KMS-11 (cell line): Measurements from ENCODE around the gene CD68.
A peak's percentile ranks its signal among the peaks of the same experiment; 100 is the strongest.

Source experiments
- H2AFZ ChIP-seq: fragments of 200-600 bp; sonication (generic); 2 replicates; pipeline ENCODE4 v1.6.1; 2016; ENCODE audit warnings: antibody characterized with exemption, mixed run types, low read depth
- H3K27ac ChIP-seq: fragments of 200-600 bp; sonication (generic); 2 replicates; pipeline ENCODE4 v1.6.1; 2016; ENCODE audit warnings: mild to moderate bottlenecking, mixed run types
- H3K27me3 ChIP-seq: fragments of 200-600 bp; sonication (generic); 2 replicates; pipeline ENCODE4 v1.6.1; 2017; ENCODE audit warnings: mild to moderate bottlenecking, low read depth, mixed run types, moderate library complexity; ENCODE audit not compliant: insufficient read depth
- H3K36me3 ChIP-seq: fragments of 200-600 bp; sonication (generic); 2 replicates; pipeline ENCODE4 v1.6.1; 2017; ENCODE audit warnings: mild to moderate bottlenecking, mixed run types; ENCODE audit not compliant: insufficient read depth
- H3K4me1 ChIP-seq: fragments of 200-600 bp; sonication (generic); 2 replicates; pipeline ENCODE4 v1.6.1; 2016; ENCODE audit warnings: mild to moderate bottlenecking, low read depth, mixed run types; ENCODE audit not compliant: poor library complexity, severe bottlenecking
- H3K4me2 ChIP-seq: fragments of 200-600 bp; sonication (generic); 2 replicates; pipeline ENCODE4 v1.7.0; 2016; ENCODE audit warnings: mild to moderate bottlenecking, mixed run types
- H3K4me3 ChIP-seq: fragments of 200-600 bp; sonication (generic); IDR thresholded peaks from 2 replicates; pipeline ENCODE4 v1.6.1; 2017; ENCODE audit warnings: low read depth, low read length, mixed read lengths; ENCODE audit not compliant: insufficient read depth
- H3K79me2 ChIP-seq: fragments of 200-600 bp; sonication (generic); 2 replicates; pipeline ENCODE4 v1.6.1; 2016; ENCODE audit warnings: low read depth, mixed run types; ENCODE audit not compliant: insufficient read depth
- H3K9ac ChIP-seq: fragments of 200-600 bp; sonication (generic); 2 replicates; pipeline ENCODE4 v1.6.1; 2016; ENCODE audit warnings: mild to moderate bottlenecking, mixed run types
- H4K20me1 ChIP-seq: fragments of 200-600 bp; sonication (generic); 2 replicates; pipeline ENCODE4 v1.6.1; 2016; ENCODE audit warnings: mild to moderate bottlenecking, mixed run types; ENCODE audit not compliant: insufficient read depth
- CTCF ChIP-seq: fragments of 200-600 bp; sonication (generic); conservative IDR thresholded peaks from 2 replicates; pipeline ENCODE4 v1.6.1; 2017; ENCODE audit warnings: low read depth, mild to moderate bottlenecking, antibody characterized with exemption, low read length, moderate library complexity, mixed read lengths

CD68 gene

GRCh38 chr17:7613769-7614424, 34.5 kb downstream of the CD68 start:
- Histone ChIP-seq H3K4me1 (no peaks in the 10 kb centered on the region), H3K79me2 (no peaks in the 10 kb centered on the region), H3K4me3 (no peak overlapping the region), H2AFZ (no peak overlapping the region), H3K36me3 (no peaks in the 10 kb centered on the region), H3K27ac (no peak overlapping the region), H3K9ac (no peak overlapping the region), H3K27me3 (no peaks in the 10 kb centered on the region), H3K4me2 (peak overlapping the region; percentile 36; the same call in 1 of the 2 replicates), H4K20me1 (no peaks in the 10 kb centered on the region)
- TF ChIP-seq CTCF: no peak

- Histone ChIP-seq H2AFZ (peak within 1 kb of the TSS; percentile 44; the same call in 1 of the 2 replicates), H3K79me2 (no peaks in the 10 kb centered on the region), H3K4me3 (no peak within 1 kb of the TSS), H3K4me2 (peak within 1 kb of the TSS; percentile 36; the same call in 1 of the 2 replicates), H3K9ac (no peak within 1 kb of the TSS), H3K27me3 (no peaks in the 10 kb centered on the region), H3K36me3 (no peaks in the 10 kb centered on the region), H3K4me1 (no peaks in the 10 kb centered on the region), H3K27ac (no peak within 1 kb of the TSS), H4K20me1 (no peaks in the 10 kb centered on the region)
- no peak; the same call in 1 of the 2 replicates for TF ChIP-seq CTCF
Measured at GRCh38 chr17:7614425-7615264, 35.2 kb downstream of the CD68 start, which contains the start of gene FXR2. Gene FXR2, minus strand, starts transcription at chr17:7614897. Its CDS starts 365 bp downstream, at chr17:7614532.

GRCh38 chr17:7615265-7615747, 35.9 kb downstream of the CD68 start:
- no peaks in the 10 kb centered on the region for H3K79me2 ChIP-seq
- H2AFZ ChIP-seq: peak overlapping the region; percentile 44; the same call in 1 of the 2 replicates
- H3K27me3 ChIP-seq: no peaks in the 10 kb centered on the region
- no peak overlapping the region for H3K4me3 ChIP-seq
- H3K4me2 ChIP-seq: no peak overlapping the region
- no peak overlapping the region for H3K9ac ChIP-seq
- no peaks in the 10 kb centered on the region for H4K20me1 ChIP-seq
- no peaks in the 10 kb centered on the region for H3K4me1 ChIP-seq
- H3K27ac ChIP-seq: no peak overlapping the region
- TF ChIP-seq CTCF: no peak
- no peaks in the 10 kb centered on the region for H3K36me3 ChIP-seq

GRCh38 chr17:7618608-7619007, 39.2 kb downstream of the CD68 start:
- TF ChIP-seq CTCF: no peak
- no peak overlapping the region for H3K4me2 ChIP-seq

More at GRCh38 chr17:7618608-7619007, 39.2 kb downstream of the CD68 start:
- Histone ChIP-seq H3K27me3 (no peaks in the 10 kb centered on the region), H3K4me1 (no peaks in the 10 kb centered on the region), H3K9ac (no peak overlapping the region), H3K27ac (no peak overlapping the region), H3K79me2 (no peaks in the 10 kb centered on the region), H2AFZ (no peak overlapping the region), H3K36me3 (no peaks in the 10 kb centered on the region), H3K4me3 (no peak overlapping the region), H4K20me1 (no peaks in the 10 kb centered on the region)
